Keratinocyte (primary cell): ENCODE data around the gene IFNAR2.

ENCODE experiments used
- EZH2 ChIP-seq: IDR thresholded peaks from one replicate; pipeline ENCODE4 v1.6.1; 2012; ENCODE audit warnings: inconsistent platforms, mild to moderate bottlenecking, low read length, moderate library complexity
- TF ChIP-seq, protein P1 (sequence below), 3 experiments: IDR thresholded peaks in 1 of 3; conservative IDR thresholded peaks in 1 of 3; optimal IDR thresholded peaks in 1 of 3; 2 replicates in 2 of 3; 3 replicates in 1 of 3; pipeline versions ENCODE3 to v1.5.1; 2011; ENCODE audit warnings: low read length in 3 of 3, mild to moderate bottlenecking in 3 of 3, moderate library complexity in 2 of 3, control low read depth in 1 of 3, inconsistent platforms in 1 of 3; ENCODE audit not compliant: insufficient read depth in 2 of 3; ENCODE audit errors: extremely low read depth in 1 of 3

DNA sequence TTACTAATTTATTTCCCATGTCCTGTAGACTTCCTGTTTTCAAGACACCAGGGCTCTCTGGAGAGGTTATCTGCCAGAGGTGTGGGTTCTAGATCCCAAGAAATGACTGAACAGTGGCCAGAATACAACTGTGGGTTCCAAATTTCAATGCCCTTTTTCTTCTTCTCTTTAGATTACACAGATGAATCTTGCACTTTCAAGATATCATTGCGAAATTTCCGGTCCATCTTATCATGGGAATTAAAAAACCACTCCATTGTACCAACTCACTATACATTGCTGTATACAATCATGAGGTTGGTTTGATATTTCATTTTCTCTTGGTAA, 15.0 kb downstream of the IFNAR2 start:
- TF ChIP-seq, protein P1, sequence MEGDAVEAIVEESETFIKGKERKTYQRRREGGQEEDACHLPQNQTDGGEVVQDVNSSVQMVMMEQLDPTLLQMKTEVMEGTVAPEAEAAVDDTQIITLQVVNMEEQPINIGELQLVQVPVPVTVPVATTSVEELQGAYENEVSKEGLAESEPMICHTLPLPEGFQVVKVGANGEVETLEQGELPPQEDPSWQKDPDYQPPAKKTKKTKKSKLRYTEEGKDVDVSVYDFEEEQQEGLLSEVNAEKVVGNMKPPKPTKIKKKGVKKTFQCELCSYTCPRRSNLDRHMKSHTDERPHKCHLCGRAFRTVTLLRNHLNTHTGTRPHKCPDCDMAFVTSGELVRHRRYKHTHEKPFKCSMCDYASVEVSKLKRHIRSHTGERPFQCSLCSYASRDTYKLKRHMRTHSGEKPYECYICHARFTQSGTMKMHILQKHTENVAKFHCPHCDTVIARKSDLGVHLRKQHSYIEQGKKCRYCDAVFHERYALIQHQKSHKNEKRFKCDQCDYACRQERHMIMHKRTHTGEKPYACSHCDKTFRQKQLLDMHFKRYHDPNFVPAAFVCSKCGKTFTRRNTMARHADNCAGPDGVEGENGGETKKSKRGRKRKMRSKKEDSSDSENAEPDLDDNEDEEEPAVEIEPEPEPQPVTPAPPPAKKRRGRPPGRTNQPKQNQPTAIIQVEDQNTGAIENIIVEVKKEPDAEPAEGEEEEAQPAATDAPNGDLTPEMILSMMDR (optimal IDR thresholded peaks at IDR 0.05 in 1 of 3, IDR thresholded peaks at IDR 0.05 in 1 of 3, conservative IDR thresholded peaks at IDR 0.05 in 1 of 3; ENCODE audit: extremely low read depth in 1 of 3, insufficient read depth in 2 of 3, low read length in 3 of 3) = no peak
- no peak for TF ChIP-seq EZH2
